ENCODE results near the gene TM4SF1. TPM values are rescaled to one million over a fixed set of nuclear protein-coding genes. Genes with fewer than 3 reads are reported as not detected.

The TM4SF1 gene
- polyA plus RNA-seq, 1 of the 3 experiments (the other 2 are of a cell fraction), result 209 TPM

DNA sequence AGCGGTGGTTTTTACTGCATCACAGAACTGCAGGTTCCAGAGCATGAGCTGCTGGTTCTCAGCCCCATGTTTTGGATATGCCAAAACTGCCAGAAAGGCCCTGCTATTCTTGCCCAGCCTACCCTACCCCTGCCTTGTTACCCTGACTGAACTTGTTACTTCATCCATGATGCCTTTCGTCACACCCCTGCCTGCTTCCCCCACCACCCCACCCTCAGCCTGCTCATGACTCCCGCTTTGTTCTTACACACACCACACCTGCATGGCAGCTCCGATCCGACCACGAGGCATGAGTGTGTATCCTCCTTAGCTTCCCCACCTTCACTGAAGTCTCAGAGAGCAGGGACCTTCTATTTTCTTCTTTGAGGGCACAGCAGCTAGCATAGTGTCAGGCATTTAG lies 5.1 kb upstream of the TM4SF1 start (continued):
- TF ChIP-seq CHD2 (IDR thresholded peaks at IDR 0.05; ENCODE audit: low read length, partially characterized antibody) (no peak), RAD21 (IDR thresholded peaks at IDR 0.05; ENCODE audit: low read length) (no peak), NRF1 (IDR thresholded peaks at IDR 0.05; ENCODE audit: low read depth, low read length) (no peak), FOXJ3 (CRISPR knock-in tag; IDR thresholded peaks at IDR 0.05) (no peak), ELF1 (IDR thresholded peaks at IDR 0.05) (no peak), RFX5 (IDR thresholded peaks at IDR 0.05; ENCODE audit: low read length) (no peak), SIN3A (IDR thresholded peaks at IDR 0.05; ENCODE audit: borderline replicate concordance, low read depth, low read length) (no peak), USF2 (IDR thresholded peaks at IDR 0.05; ENCODE audit: borderline replicate concordance, low read depth, low read length) (no peak), TEAD4 (IDR thresholded peaks at IDR 0.05; ENCODE audit: borderline replicate concordance, insufficient read depth) (no peak), PBX3 (IDR thresholded peaks at IDR 0.05) (no peak), EP300 (IDR thresholded peaks at IDR 0.05; ENCODE audit: borderline replicate concordance in 1 of 2, low read depth in 1 of 2, low read length in 1 of 2) (no peak), GABPA (IDR thresholded peaks at IDR 0.05; ENCODE audit: low read depth) (no peak), GATA2 (CRISPR knock-in tag; IDR thresholded peaks at IDR 0.05) (no peak)

- Histone ChIP-seq H3F3A (replicated peaks; ENCODE audit: insufficient read depth) (peaks cover 43% of the 10 kb centered on the region), H3K9ac (peak overlapping the region; percentile 49), H4K20me1 (ENCODE audit: insufficient read depth) (no peaks in the 10 kb centered on the region), H3K79me2 (ENCODE audit: insufficient read depth) (peaks cover 1% of the 10 kb centered on the region; the same call in 1 of the 2 replicates), H3K27me3 (ENCODE audit: insufficient read depth) (no peaks in the 10 kb centered on the region), H3K9me2 (no peaks in the 10 kb centered on the region), H3K4me2 (peak overlapping the region; percentile 51; the same call in 1 of the 2 replicates), H2AFZ (ENCODE audit: low read depth) (no peak overlapping the region), H3K4me3 (ENCODE audit: low read depth in 2 of 2, low read length in 1 of 2) (no peak overlapping the region), H3K36me3 (replicated peaks in 1 of 2; ENCODE audit: control insufficient read depth in 1 of 2, insufficient read depth in 2 of 2, low read length in 1 of 2) (no peaks in the 10 kb centered on the region), H3K9me3 (no peaks in the 10 kb centered on the region), H3K27ac (ENCODE audit: low read depth in 2 of 2, low read length in 1 of 2) (peak overlapping the region; percentile 8 to 90; a peak in 3 of 4 replicates), H3K4me1 (ENCODE audit: control insufficient read depth in 1 of 2, insufficient read depth in 2 of 2, low read depth in 1 of 2, low read length in 1 of 2) (peaks cover 19 to 25% of the 10 kb centered on the region in 2 experiments; a peak in 3 of 4 replicates)
- WGBS (ENCODE audit: low lambda C conversion rate), result 19% methylated on average over 4 of the region's 4 CpGs
- CTCF ChIA-PET, result interaction anchor here (1.0 to 1.3 kb wide), 3 partner anchors 17 to 98 kb away, joined by 4 to 7 read pairs (median 4); no protein-coding TSS in a partner anchor
- POLR2A ChIA-PET, result no interaction called here
- DNase-seq, result no peak
- no peak for TF ChIP-seq RXRA (IDR thresholded peaks at IDR 0.05; ENCODE audit: borderline replicate concordance, low read depth)
- TF ChIP-seq USF2 (IDR thresholded peaks at IDR 0.05; ENCODE audit: borderline replicate concordance, low read depth, low read length), result no peak
- TF ChIP-seq REST (IDR thresholded peaks at IDR 0.05; ENCODE audit: low read depth, low read length), result no peak
- no peak; the same call in 1 of the 2 replicates for TF ChIP-seq POLR2AphosphoS5 (IDR thresholded peaks at IDR 0.05; ENCODE audit: low read depth, low read length)
- TF ChIP-seq YY1 (IDR thresholded peaks at IDR 0.05; ENCODE audit: low read depth), result no peak
- TF ChIP-seq JUND (IDR thresholded peaks at IDR 0.05), result peak; percentile 78
- TF ChIP-seq, protein P1, sequence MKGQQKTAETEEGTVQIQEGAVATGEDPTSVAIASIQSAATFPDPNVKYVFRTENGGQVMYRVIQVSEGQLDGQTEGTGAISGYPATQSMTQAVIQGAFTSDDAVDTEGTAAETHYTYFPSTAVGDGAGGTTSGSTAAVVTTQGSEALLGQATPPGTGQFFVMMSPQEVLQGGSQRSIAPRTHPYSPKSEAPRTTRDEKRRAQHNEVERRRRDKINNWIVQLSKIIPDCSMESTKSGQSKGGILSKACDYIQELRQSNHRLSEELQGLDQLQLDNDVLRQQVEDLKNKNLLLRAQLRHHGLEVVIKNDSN (IDR thresholded peaks at IDR 0.05; ENCODE audit: borderline replicate concordance, low read depth), result no peak
- TF ChIP-seq EZH2phosphoT487 (IDR thresholded peaks at IDR 0.05; ENCODE audit: borderline replicate concordance, low read depth), result no peak
- peak; percentile 14; the same call in 1 of the 2 replicates for TF ChIP-seq NFIC (IDR thresholded peaks at IDR 0.05; ENCODE audit: borderline replicate concordance)
- TF ChIP-seq CHD2 (IDR thresholded peaks at IDR 0.05; ENCODE audit: low read length, partially characterized antibody), result no peak
- TF ChIP-seq TCF12 (IDR thresholded peaks at IDR 0.05), result peak; percentile 81
- TF ChIP-seq FOXJ3 (CRISPR knock-in tag; IDR thresholded peaks at IDR 0.05), result no peak
- no peak for TF ChIP-seq MXI1 (IDR thresholded peaks at IDR 0.05; ENCODE audit: low read depth, low read length)
- no peak for TF ChIP-seq CTCF (IDR thresholded peaks at IDR 0.05)
These were observed 4.6 kb upstream of the TM4SF1 start for GRCh38 chr3:149382101-149382467.
